Epithelial cell of esophagus (primary cell): ENCODE results near the gene JSRP1.

Experiments
- DNase-seq: peaks from one replicate; pipeline ENCODE4 v3.0.0; 2010; ENCODE audit warnings: low read depth
- H3K4me3 ChIP-seq: 2 replicates; pipeline ENCODE4 v1.5.1; 2011; ENCODE audit warnings: mild to moderate bottlenecking, low read length, control low read depth
- TF ChIP-seq, protein P1 (sequence below): IDR thresholded peaks from 2 replicates; pipeline ENCODE4 v1.5.1; 2011; ENCODE audit warnings: low read depth, mild to moderate bottlenecking, low read length, control low read depth, inconsistent platforms; ENCODE audit not compliant: insufficient read depth; ENCODE audit errors: missing control alignments

The JSRP1 gene, protein sequence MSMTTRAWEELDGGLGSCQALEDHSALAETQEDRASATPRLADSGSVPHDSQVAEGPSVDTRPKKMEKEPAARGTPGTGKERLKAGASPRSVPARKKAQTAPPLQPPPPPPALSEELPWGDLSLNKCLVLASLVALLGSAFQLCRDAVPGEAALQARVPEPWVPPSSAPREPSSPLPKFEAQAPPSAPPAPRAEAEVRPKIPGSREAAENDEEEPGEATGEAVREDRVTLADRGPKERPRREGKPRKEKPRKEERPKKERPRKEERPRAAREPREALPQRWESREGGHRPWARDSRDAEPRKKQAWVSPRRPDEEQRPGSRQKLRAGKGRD

DNA sequence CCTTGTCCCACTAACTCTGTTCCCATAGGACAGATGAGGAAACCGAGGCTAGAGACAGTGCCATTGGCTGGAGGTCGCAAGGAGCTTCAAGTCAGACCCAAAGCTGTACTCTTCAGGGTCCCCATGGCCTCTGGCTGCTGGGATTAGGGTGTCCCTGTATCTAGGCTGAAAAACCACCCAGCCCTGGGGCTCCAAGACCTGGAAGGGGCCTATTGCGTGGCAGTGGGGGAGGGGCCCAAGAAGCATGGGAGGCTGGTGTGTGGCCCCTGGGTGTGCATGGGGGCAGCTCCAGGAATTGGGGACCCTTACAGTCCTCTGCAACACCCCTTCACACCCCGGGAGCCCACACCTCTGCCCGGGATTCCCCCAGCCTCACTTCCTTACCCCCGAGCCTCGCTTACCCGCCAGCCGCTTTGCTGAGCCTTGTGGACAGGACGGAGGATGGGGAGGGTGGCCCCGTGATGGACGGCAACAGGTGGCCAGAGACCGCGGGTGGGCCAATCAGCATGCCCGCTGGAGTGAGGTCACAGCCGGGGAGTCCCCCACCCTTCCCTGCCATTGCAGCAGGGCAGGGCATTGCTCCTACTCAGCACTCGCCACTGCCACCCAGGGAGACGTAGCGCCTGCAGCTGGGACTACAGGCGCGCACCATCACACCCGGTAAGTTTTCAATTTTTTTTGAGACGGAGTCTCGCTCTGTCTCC, at the start of gene JSRP1:
Gene JSRP1 (minus strand): TSS at position 436 of the 704 bp plus-strand sequence. CDS start 1,103 bp downstream, outside the sequence.
- TF ChIP-seq, protein P1, sequence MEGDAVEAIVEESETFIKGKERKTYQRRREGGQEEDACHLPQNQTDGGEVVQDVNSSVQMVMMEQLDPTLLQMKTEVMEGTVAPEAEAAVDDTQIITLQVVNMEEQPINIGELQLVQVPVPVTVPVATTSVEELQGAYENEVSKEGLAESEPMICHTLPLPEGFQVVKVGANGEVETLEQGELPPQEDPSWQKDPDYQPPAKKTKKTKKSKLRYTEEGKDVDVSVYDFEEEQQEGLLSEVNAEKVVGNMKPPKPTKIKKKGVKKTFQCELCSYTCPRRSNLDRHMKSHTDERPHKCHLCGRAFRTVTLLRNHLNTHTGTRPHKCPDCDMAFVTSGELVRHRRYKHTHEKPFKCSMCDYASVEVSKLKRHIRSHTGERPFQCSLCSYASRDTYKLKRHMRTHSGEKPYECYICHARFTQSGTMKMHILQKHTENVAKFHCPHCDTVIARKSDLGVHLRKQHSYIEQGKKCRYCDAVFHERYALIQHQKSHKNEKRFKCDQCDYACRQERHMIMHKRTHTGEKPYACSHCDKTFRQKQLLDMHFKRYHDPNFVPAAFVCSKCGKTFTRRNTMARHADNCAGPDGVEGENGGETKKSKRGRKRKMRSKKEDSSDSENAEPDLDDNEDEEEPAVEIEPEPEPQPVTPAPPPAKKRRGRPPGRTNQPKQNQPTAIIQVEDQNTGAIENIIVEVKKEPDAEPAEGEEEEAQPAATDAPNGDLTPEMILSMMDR = no peak
- H3K4me3 ChIP-seq = no peak within 1 kb of the TSS
- no peak for DNase-seq

DNA sequence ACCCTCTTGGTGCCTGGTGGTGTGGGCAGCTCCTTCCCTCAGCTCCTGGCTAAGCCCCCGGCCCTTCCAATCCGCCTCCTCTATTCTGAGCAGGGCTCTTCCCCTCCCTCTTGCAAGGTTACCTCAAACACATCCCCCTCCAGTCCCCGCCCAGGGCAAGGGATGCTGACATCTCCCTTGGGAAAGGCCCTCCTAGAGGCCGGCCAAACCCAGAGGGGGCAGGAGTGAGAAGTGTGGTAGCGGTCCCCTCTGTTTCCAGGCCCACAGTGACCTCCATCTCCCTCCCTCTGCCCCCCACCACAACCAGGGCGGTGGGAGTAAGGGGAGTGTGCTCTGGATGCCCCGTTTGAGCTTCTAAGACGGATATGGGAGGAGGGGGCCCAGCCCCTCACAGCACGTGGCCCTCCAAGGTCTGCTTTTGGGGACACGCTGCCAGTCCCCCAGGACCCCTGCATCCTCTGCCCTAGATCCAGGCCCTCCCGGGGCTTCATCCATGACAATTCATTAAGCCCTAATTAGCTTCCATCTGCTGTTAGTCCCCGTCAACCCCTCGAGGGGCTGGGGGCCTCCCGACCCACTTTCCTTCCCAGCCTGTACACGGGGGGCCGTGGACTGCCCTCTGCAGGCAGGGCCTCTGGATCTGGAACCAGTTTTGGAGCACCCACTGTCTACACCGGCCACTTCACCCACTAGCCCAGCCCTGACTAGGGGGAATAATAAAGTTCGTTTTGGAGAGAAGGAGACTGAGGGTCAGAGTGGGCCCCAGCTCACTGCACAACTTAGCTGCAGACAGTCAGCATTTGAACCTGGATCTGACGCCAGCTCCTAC, 49.4 kb upstream of the JSRP1 start:
- DNase-seq = no peak
- H3K4me3 ChIP-seq = no peak overlapping the region
- TF ChIP-seq, protein P1 = no peak

DNA sequence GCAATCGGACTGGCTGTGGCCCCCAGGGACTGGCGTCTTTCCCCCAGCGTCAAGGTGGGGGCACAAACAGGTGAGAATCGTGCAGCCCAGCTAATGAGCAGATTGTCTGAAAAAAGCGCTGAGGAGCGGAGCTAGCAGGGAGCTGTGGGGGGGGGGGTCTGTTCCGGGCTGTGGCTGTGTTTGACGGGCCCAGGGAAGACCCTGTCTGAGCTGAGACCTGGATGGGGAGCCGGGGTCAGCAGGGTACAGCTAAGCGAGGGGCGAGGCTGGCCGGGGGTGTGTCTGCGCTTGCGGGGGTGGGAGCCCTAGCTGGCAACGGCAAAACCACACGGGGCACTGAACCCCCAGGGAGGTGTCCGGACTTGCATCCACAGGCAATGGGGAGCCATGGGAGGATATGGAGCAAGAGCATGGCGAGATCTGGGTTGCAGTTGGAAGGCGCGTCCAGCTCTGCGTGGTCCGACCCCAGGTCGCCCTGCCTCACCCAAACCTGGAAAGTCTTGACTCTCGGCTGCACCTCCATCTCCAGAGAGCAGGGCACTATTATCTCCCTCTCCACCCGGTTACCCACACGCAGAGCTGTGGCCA, 47.1 kb upstream of the JSRP1 start:
- DNase-seq = no peak
- TF ChIP-seq, protein P1 = no peak
- no peak overlapping the region for H3K4me3 ChIP-seq

DNA sequence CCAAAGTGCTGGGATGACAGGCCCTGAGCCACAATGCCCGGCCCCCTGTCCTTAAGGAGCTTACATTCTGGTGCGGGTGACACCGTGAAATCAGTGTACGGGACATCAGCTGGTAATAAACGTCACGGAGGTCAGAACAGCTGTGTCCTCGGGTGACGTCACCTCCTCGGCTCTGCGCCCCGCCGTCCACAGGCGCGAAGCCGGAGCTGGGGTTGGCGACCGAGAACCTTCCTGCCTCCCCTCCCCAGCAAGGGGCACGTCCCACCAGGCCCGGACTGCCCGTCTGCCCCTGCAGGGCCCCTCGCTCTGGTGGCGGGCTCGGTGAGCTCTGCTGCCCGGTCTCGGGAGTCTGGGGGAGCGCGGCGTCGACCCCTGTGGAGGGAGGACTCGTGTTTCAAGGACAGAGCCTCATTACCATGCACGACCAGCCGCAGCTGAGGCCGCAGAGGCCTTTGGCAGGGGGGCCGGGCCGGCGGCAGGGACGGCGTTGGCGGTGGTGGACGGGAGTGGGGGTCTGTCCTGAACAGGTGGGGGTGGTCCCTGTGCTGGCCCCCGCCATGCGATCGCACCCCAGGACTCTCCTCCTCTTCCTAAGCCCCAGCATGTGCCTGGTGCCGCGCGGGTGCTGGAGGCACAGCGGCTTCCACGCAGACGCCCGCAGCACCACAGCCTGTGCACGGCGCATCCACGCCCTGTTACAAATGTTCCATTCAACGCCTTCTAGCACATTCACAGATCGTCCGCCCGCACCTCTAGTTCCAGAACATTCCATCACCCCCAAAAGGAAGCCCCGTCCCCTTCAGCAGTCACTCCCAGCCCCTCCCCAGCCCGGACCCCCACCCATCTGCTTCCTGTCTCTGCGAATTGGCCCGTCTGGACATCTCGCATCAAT, 46.3 kb upstream of the JSRP1 start:
- H3K4me3 ChIP-seq = no peak overlapping the region
- DNase-seq = no peak
- TF ChIP-seq, protein P1 = no peak

DNA sequence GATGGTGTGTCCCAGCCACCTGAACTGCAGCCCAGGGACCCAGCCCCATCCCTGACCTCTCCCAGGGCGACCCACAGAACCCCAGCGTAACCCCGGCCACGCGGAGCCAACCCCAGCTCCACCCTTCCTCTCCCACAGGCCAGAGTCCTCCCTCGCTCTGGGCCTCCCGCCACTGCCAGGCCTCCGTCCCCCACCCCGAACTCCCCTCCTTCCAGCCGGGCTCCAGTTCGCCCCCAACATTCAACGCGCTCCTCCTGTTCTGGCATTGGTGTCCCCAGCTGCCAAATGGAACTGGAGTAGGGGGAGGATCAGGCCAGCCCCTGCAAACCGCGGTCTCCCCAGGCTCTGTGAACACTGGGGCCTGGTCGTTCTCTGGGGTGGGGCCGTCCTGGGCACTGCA, 44.3 kb upstream of the JSRP1 start:
- TF ChIP-seq, protein P1 = no peak
- no peak overlapping the region for H3K4me3 ChIP-seq
- DNase-seq = no peak

DNA sequence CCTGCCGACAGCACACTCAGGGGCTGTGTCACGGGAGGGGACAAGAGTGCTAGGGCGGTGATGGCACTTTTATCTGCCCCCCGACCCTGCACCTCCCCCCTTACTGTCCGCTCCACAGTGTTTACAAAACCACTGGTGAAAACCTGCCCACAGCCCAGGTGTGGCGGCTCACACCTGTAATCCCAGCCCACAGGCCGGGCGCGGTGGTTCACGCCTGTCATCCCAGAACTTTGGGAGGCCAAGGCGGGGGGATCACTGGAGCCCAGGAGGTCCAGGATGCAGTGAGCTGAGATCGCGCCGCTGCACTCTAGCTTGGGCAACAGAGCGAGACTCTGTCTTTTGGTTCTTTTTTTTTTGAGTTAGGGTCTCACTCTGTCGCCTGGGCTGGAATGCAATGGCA, 39.9 kb upstream of the JSRP1 start:
- no peak for DNase-seq
- TF ChIP-seq, protein P1 = no peak
- H3K4me3 ChIP-seq = no peak overlapping the region
